OCI-LY7 (cell line): ENCODE data around the gene ASB8. TPM values are rescaled to one million over a fixed set of nuclear protein-coding genes. Genes with fewer than 3 reads are reported as not detected.

ENCODE experiments used
- BruUV-seq: library from RNA; stranded (reverse); fragments of 400-500 nt; replicated peaks from 2 replicates; lab custom pipeline; 2021; lab: Mats Ljungman, UMichigan
- CTCF ChIA-PET: fragments of 300-600 bp; sonication (Branson Sonifier 250); formaldehyde crosslinking; loops from one replicate; lab custom pipeline; 2022; ENCODE audit warnings: antibody characterized with exemption; ENCODE audit not compliant: unreplicated experiment; lab: Charles Lee
- POLR2A ChIA-PET: fragments of 300-600 bp; sonication (Branson Sonifier 250); formaldehyde crosslinking; loops from one replicate; lab custom pipeline; 2022; ENCODE audit warnings: antibody characterized with exemption; lab: Charles Lee
- DNase-seq: peaks from one replicate; pipeline ENCODE4 v3.0.0-alpha.2; 2015; ENCODE audit warnings: low spot score
- H2AFZ ChIP-seq: fragments of 200-600 bp; sonication (generic), shearing (Covaris generic); 2 replicates; pipeline ENCODE4 v1.6.1; 2014; ENCODE audit warnings: mild to moderate bottlenecking, antibody characterized with exemption, low read length, moderate library complexity
- H3K27ac ChIP-seq: fragments of 200-600 bp; sonication (generic); 2 replicates; pipeline ENCODE4 v1.5.1; 2014; ENCODE audit warnings: mixed run types, low read depth, mild to moderate bottlenecking, moderate library complexity, low read length, inconsistent platforms; ENCODE audit not compliant: poor library complexity, severe bottlenecking
- H3K36me3 ChIP-seq: fragments of 200-600 bp; sonication (generic); 2 replicates; pipeline ENCODE4 v1.6.1; 2014; ENCODE audit warnings: mild to moderate bottlenecking, antibody characterized with exemption, low read length, moderate library complexity, mixed read lengths; ENCODE audit not compliant: insufficient read depth
- H3K4me1 ChIP-seq: fragments of 200-600 bp; sonication (generic); 2 replicates; pipeline ENCODE4 v1.5.1; 2014; ENCODE audit warnings: mild to moderate bottlenecking, low read length; ENCODE audit not compliant: insufficient read depth, poor library complexity, severe bottlenecking
- H3K4me2 ChIP-seq: fragments of 200-600 bp; sonication (generic); 2 replicates; pipeline ENCODE4 v1.6.1; 2014; ENCODE audit warnings: mild to moderate bottlenecking, low read length
- H3K4me3 ChIP-seq: fragments of 200-600 bp; sonication (generic); 2 replicates; pipeline ENCODE4 v1.5.1; 2014; ENCODE audit warnings: mild to moderate bottlenecking, low read depth, low read length; ENCODE audit not compliant: poor library complexity, severe bottlenecking
- H3K79me2 ChIP-seq: fragments of 200-600 bp; sonication (generic); 2 replicates; pipeline ENCODE4 v1.6.1; 2016; ENCODE audit warnings: low read depth, mild to moderate bottlenecking, low read length, moderate library complexity, mixed read lengths; ENCODE audit not compliant: insufficient read depth
- H3K9me2 ChIP-seq: fragments of 200-600 bp; sonication (generic); 2 replicates; pipeline ENCODE4 v1.6.1; 2016; ENCODE audit warnings: mild to moderate bottlenecking, low read length, mixed read lengths; ENCODE audit not compliant: insufficient read depth
- H3K9me3 ChIP-seq: fragments of 200-600 bp; sonication (generic); 2 replicates; pipeline ENCODE4 v1.6.1; 2014; ENCODE audit warnings: mild to moderate bottlenecking, mixed run types, low read length, mixed read lengths
- H4K20me1 ChIP-seq: fragments of 200-600 bp; sonication (generic); 2 replicates; pipeline ENCODE4 v1.6.1; 2014; ENCODE audit warnings: mild to moderate bottlenecking, antibody characterized with exemption, low read length, moderate library complexity, mixed read lengths; ENCODE audit not compliant: insufficient read depth
- CTCF ChIP-seq: fragments of 200-600 bp; sonication (generic); conservative IDR thresholded peaks from 2 replicates; pipeline ENCODE4 v1.5.1; 2014; ENCODE audit warnings: mild to moderate bottlenecking, antibody characterized with exemption, low read length, moderate library complexity, mixed read lengths
- EZH2phosphoT487 ChIP-seq: fragments of 200-600 bp; sonication (generic); IDR thresholded peaks from 2 replicates; pipeline ENCODE4 v1.6.1; 2018; ENCODE audit warnings: low read depth, borderline replicate concordance, mild to moderate bottlenecking, mixed run types, antibody characterized with exemption, low read length, moderate library complexity, mixed read lengths
- intact Hi-C: fragments of 100-400 bp; cut with micrococcal nuclease; formaldehyde crosslinking; loops from one replicate; pipeline ENCODE4 v1.10.0; 2022; ENCODE audit not compliant: unreplicated experiment
- total RNA-seq, 2 experiments: library from RNA; depleted of rRNA in 1 of 2; stranded (reverse); fragments of >200 nt in 1 of 2; shearing (Covaris generic) in 1 of 2; gene quantifications; 2 replicates each; pipeline ENCODE4 v1.2.3, GENCODE V29; 2014 to 2022

ASB8 gene
- total RNA-seq, 2 experiments from 2014 or later: 26.6 to 41.5 TPM

GRCh38 chr12:48151103-48151771 lies 6.1 kb downstream of the ASB8 start:
- intact Hi-C loops: no loop called here
- CTCF ChIA-PET: no interaction called here
- Histone ChIP-seq H4K20me1 (no peaks in the 10 kb centered on the region), H3K4me2 (no peak overlapping the region), H3K27ac (no peak overlapping the region), H3K4me1 (peaks cover 4% of the 10 kb centered on the region), H3K9me2 (no peaks in the 10 kb centered on the region), H2AFZ (no peak overlapping the region), H3K36me3 (peaks cover 68% of the 10 kb centered on the region), H3K9me3 (no peaks in the 10 kb centered on the region), H3K79me2 (peaks cover 4% of the 10 kb centered on the region; the same call in 1 of the 2 replicates), H3K4me3 (no peak overlapping the region)
- DNase-seq: no peak
- POLR2A ChIA-PET: interaction anchor here (0.7 to 1.4 kb wide), 5 partner anchors 9 to 267 kb away, joined by 3 to 7 read pairs (median 3); no protein-coding TSS in a partner anchor
- BruUV-seq: no TSS peak
- TF ChIP-seq EZH2phosphoT487 (no peak), CTCF (no peak)

- Histone ChIP-seq H3K4me1 (no peaks in the 10 kb centered on the region), H3K9me3 (no peaks in the 10 kb centered on the region), H3K4me3 (no peak overlapping the region), H3K4me2 (no peak overlapping the region), H3K79me2 (no peaks in the 10 kb centered on the region), H4K20me1 (no peaks in the 10 kb centered on the region), H3K36me3 (peaks cover 95% of the 10 kb centered on the region), H2AFZ (no peak overlapping the region), H3K27ac (no peak overlapping the region), H3K9me2 (no peaks in the 10 kb centered on the region)
- BruUV-seq: no TSS peak
- ChIA-PET CTCF (no interaction called here), POLR2A (interaction anchor here (1.2 to 2.0 kb wide), 2 partner anchors 9 to 11 kb away, joined by 3 to 4 read pairs; no protein-coding TSS in a partner anchor)
- no peak for DNase-seq
- intact Hi-C loops: loop anchor here (2.0 kb wide), 1 partner anchor 25 kb away; no protein-coding TSS in a partner anchor
- TF ChIP-seq EZH2phosphoT487: no peak
- no peak for TF ChIP-seq CTCF
Observed at GRCh38 chr12:48145981-48146380, 11.3 kb downstream of the ASB8 start.

GRCh38 chr12:48143898-48144297 lies 13.4 kb downstream of the ASB8 start:
- Histone ChIP-seq H3K27ac (no peak overlapping the region), H3K79me2 (no peaks in the 10 kb centered on the region), H3K9me3 (no peaks in the 10 kb centered on the region), H3K4me2 (no peak overlapping the region), H3K9me2 (no peaks in the 10 kb centered on the region), H2AFZ (no peak overlapping the region), H3K4me3 (no peak overlapping the region), H4K20me1 (no peaks in the 10 kb centered on the region), H3K4me1 (no peaks in the 10 kb centered on the region), H3K36me3 (peaks cover 95% of the 10 kb centered on the region)
- BruUV-seq: no TSS peak
- ChIA-PET CTCF (no interaction called here), POLR2A (interaction anchor here (0.9 to 1.5 kb wide), 2 partner anchors 14 to 30 kb away, joined by 4 read pairs; partner anchors contain the start of gene ASB8)
- no peak for DNase-seq
- intact Hi-C loops: no loop called here
- TF ChIP-seq EZH2phosphoT487: no peak
- no peak for TF ChIP-seq CTCF
